GM18951 (cell line): Measurements from ENCODE around the gene PIM3.

ENCODE experiments used
- POLR2A ChIP-seq: IDR thresholded peaks from 4 replicates; pipeline ENCODE4 v1.6.1; 2011; ENCODE audit warnings: mild to moderate bottlenecking; ENCODE audit not compliant: insufficient read length, insufficient read depth; ENCODE audit errors: extremely low read depth
- in situ Hi-C: fragments of 300-500 bp; cut with MboI; formaldehyde crosslinking; loops from one replicate; pipeline ENCODE4 v1.12.0; 2022; ENCODE audit warnings: low sequenced_read_pairs, mixed read lengths, inconsistent platforms; ENCODE audit not compliant: unreplicated experiment

The PIM3 gene

GRCh38 chr22:50011447-50012210, 51.1 kb downstream of the PIM3 start:
- no peak for TF ChIP-seq POLR2A
- in situ Hi-C loops = no loop called here

- in situ Hi-C loops = no loop called here
- no peak for TF ChIP-seq POLR2A
Measured at GRCh38 chr22:50012211-50013181, 51.9 kb downstream of the PIM3 start, which contains the start of gene IL17REL. IL17REL (minus strand) TSS chr22:50012765; CDS start chr22:50012646, 119 bp downstream.
